GM12878 (cell line): ENCODE measurements around the gene RWDD4.

Experiments used
- ATF2 ChIP-seq: IDR thresholded peaks from 2 replicates; pipeline ENCODE4 v1.6.1; 2012; ENCODE audit warnings: low read length, inconsistent platforms
- CBX3 ChIP-seq: fragments of 200-600 bp; sonication (generic); IDR thresholded peaks from 2 replicates; pipeline ENCODE4 v1.6.1; 2016; ENCODE audit warnings: low read depth, borderline replicate concordance
- CREM ChIP-seq: IDR thresholded peaks from 2 replicates; pipeline ENCODE4 v1.6.1; 2014; ENCODE audit warnings: antibody characterized with exemption, low read depth
- CTCF ChIP-seq, 3 experiments: IDR thresholded peaks in 2 of 3; conservative IDR thresholded peaks in 1 of 3; 2 replicates each; pipeline ENCODE4 v1.5.1; 2011; ENCODE audit warnings: low read depth in 3 of 3, low read length in 3 of 3, mild to moderate bottlenecking in 3 of 3, control low read depth in 2 of 3, moderate library complexity in 2 of 3, inconsistent platforms in 1 of 3, mixed read lengths in 1 of 3; ENCODE audit not compliant: control insufficient read depth in 2 of 3, insufficient read depth in 1 of 3; ENCODE audit errors: extremely low read depth in 1 of 3
- EP300 ChIP-seq, 2 experiments: fragments of 150-350 bp in 1 of 2; IDR thresholded peaks; 2 replicates each; pipeline ENCODE4 v1.6.1; 2011 to 2012; ENCODE audit warnings: low read depth in 2 of 2, low read length in 2 of 2, borderline replicate concordance in 1 of 2, improper control_type of control experiment in 1 of 2, inconsistent platforms in 1 of 2; ENCODE audit not compliant: control insufficient read depth in 1 of 2
- ETV6 ChIP-seq, 2 experiments: fragments of 450-650 bp in 1 of 2; IDR thresholded peaks in 1 of 2; conservative IDR thresholded peaks in 1 of 2; 2 replicates each; pipeline ENCODE4 v1.6.1; 2014; ENCODE audit warnings: antibody characterized with exemption in 1 of 2, borderline replicate concordance in 1 of 2, low read depth in 1 of 2, mild to moderate bottlenecking in 1 of 2, moderate library complexity in 1 of 2
- EZH2 ChIP-seq: IDR thresholded peaks from 2 replicates; pipeline ENCODE4 v1.6.1; 2012; ENCODE audit warnings: low read depth, mild to moderate bottlenecking, control low read depth, inconsistent platforms, low read length, borderline replicate concordance; ENCODE audit not compliant: control insufficient read depth
- POLR2A ChIP-seq: IDR thresholded peaks from 2 replicates; pipeline ENCODE4 v1.6.1; 2011; ENCODE audit warnings: low read depth, mild to moderate bottlenecking, low read length
- SP1 ChIP-seq: IDR thresholded peaks from one replicate; pipeline ENCODE4 v1.6.1; 2011; ENCODE audit warnings: low read depth, low read length
- SRF ChIP-seq, 2 experiments: IDR thresholded peaks; 2 replicates each; pipeline ENCODE4 v1.6.1; 2011; ENCODE audit warnings: low read depth in 2 of 2, low read length in 2 of 2, mild to moderate bottlenecking in 1 of 2, moderate library complexity in 1 of 2
- USF2 ChIP-seq: IDR thresholded peaks from 2 replicates; pipeline ENCODE4 v1.6.1; 2011; ENCODE audit warnings: low read depth, low read length, improper control_type of control experiment, borderline replicate concordance
- ZNF217 ChIP-seq: fragments of 450-650 bp; IDR thresholded peaks from 2 replicates; pipeline ENCODE4 v1.6.1; 2017; ENCODE audit warnings: antibody characterized with exemption, mild to moderate bottlenecking
- ZSCAN29 ChIP-seq: fragments of 450-650 bp; IDR thresholded peaks from 2 replicates; pipeline ENCODE4 v1.6.1; 2017; ENCODE audit warnings: mild to moderate bottlenecking, moderate library complexity

- TF ChIP-seq EZH2 (no peak), ZNF217 (no peak), SP1 (no peak), CTCF (IDR thresholded peaks at IDR 0.05 in 2 of 3, conservative IDR thresholded peaks at IDR 0.05 in 1 of 3; ENCODE audit: control insufficient read depth in 2 of 3, extremely low read depth in 1 of 3, insufficient read depth in 1 of 3, low read depth in 3 of 3, low read length in 3 of 3) (no peak), USF2 (no peak), ZSCAN29 (no peak), ETV6 (conservative IDR thresholded peaks at IDR 0.05 in 1 of 2, IDR thresholded peaks at IDR 0.05 in 1 of 2; ENCODE audit: borderline replicate concordance in 1 of 2, low read depth in 1 of 2) (no peak), ATF2 (no peak), CREM (no peak), CBX3 (no peak), POLR2A (no peak), SRF (IDR thresholded peaks at IDR 0.05; ENCODE audit: low read depth in 2 of 2, low read length in 2 of 2) (no peak), EP300 (IDR thresholded peaks at IDR 0.05; ENCODE audit: borderline replicate concordance in 1 of 2, control insufficient read depth in 1 of 2, low read depth in 2 of 2, low read length in 2 of 2) (no peak)
These were observed 59.7 kb downstream of the RWDD4 start for GRCh38 chr4:183599284-183599683.
